HG03045 (cell line): ENCODE data around the gene CCDC63.

ENCODE experiments used
- ATAC-seq: cut with Tn5 transposase; IDR thresholded peaks from one replicate; pipeline ENCODE4 v1.9.1; 2021; ENCODE audit warnings: mild to moderate bottlenecking, moderate library complexity; ENCODE audit not compliant: unreplicated experiment

The CCDC63 gene

GRCh38 chr12:110920324-110920910 lies 73.6 kb downstream of the CCDC63 start, which contains the start of gene MYL2:
TSS of gene MYL2 (minus strand) at chr12:110920579. CDS start at chr12:110920529, 50 bp downstream.
- no peak for ATAC-seq

DNA sequence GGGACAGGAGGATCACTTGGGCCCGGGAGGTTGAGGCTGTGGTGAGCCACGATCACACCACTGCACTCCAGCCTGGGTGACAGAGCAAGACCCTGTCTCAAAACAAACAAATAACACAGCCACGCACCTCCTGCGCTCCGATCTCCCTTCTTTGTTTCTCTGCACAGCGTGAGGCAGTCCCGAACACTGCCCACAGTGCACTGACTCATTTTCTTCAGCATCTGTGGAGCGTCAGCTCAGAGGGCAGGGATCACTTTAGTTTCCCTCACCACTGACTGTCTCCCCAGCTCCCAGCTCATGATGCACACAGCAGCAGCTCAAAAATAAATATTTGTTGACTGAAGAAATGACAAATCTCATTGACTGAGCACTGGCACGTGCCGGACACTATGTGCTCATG lies 74.5 kb downstream of the CCDC63 start:
- ATAC-seq: no peak

- ATAC-seq: no peak
Measured at GRCh38 chr12:110922652-110923051, 75.9 kb downstream of the CCDC63 start.

DNA sequence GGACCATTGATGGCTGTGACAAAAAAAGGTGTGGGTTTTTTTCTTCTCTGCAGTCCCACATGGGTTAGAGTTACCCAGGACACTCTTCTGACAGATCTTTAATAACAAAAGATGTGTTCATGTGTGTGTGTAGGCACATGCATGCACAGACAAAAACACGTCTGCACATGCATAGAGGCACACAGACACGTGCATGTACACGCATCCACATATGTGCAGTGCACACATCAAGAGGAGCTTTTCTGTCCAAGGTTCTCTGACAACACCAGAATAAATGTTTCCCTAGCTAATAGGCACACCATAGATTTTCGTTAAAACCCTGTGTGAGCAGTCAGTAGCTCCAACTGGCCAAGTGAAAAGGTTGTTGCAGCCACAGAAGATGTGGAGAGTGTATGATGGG lies 76.4 kb downstream of the CCDC63 start:
- no peak for ATAC-seq

GRCh38 chr12:110923692-110924334 lies 77.0 kb downstream of the CCDC63 start:
- no peak for ATAC-seq

- no peak for ATAC-seq
Measured at GRCh38 chr12:110927546-110927945, 80.8 kb downstream of the CCDC63 start.

DNA sequence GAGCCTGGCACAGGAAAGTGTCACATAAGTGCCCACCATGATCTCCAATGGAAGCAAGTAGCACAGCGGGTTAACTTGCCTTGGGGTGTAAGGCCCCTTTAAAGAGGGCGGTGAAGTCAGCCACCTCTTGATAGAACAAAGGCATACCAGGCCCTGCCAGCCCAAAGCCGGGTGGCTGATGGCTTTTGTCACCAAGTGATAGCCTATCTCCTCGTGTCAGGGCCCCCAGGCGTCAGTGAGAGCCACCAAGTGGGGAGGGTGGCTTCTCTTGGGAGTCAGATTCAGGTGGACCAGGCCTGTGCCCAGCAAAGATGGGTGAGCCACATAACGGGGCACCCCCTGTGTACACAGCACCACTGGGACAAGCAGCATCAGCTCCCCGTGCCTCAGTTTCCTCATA lies 81.9 kb downstream of the CCDC63 start:
- no peak for ATAC-seq

DNA sequence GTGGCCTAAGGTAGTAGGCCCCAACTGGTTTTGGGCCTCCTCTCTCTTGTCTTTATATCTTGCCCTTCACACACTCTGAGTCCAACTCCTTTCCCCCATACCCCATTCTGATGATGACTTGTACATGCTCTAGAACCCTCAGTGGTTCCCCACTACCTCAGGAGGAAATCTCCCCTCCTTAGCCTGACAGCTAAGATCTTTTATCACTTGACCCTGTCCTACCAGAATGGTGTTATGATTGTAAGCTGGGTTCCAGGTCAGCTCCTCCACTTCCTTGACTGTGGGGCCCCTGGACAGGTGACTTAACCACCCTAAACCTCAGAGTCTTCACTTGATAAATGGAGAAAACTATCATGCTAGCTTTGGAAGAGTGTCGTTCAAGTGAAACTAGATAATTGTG lies 83.0 kb downstream of the CCDC63 start:
- ATAC-seq: no peak

DNA sequence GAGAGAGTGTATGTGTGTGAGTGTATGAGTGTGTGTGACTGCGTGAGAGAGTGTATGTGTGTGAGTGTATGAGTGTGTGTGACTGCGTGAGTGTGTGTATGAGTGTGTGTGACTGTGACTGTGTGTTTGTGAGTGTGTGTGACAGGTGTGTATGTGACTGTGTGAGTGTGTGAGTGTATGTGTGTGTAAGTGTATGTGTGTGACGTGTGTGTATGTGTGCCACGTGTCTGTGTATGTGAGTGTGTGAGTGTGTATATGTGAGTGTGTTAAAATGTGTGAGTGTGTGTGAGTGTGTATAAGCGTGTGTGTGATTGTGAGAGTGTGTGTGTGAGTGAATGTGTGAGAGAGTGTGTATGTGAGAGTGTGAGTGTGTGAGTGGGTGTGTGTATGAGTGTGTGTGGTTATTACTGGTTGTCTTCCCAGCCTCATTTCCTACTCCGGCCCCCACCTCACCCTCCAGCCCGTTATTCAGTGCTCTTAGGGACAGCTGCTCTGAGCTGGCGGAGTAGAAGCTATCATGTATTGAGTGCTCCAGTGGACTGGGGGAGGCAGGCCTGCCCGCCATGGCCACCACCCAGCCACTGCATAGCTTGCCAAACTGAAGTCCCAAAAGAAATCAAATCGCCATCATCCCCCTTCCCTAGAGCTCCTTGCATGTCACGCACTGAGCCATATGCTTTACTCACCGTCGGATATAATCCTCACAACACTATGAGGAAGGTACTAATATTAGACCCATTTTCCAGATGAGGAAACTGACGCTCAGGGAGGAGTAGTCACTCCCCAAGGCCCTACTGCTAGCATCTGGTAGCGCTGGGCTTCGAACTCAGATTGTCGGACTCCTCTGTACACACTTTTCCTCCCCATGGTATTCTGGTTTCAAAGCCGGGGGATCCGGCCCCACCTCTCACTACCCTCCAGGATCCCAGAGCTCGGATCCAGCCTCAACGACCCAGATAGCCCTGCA lies 83.8 kb downstream of the CCDC63 start:
- ATAC-seq: no peak

DNA sequence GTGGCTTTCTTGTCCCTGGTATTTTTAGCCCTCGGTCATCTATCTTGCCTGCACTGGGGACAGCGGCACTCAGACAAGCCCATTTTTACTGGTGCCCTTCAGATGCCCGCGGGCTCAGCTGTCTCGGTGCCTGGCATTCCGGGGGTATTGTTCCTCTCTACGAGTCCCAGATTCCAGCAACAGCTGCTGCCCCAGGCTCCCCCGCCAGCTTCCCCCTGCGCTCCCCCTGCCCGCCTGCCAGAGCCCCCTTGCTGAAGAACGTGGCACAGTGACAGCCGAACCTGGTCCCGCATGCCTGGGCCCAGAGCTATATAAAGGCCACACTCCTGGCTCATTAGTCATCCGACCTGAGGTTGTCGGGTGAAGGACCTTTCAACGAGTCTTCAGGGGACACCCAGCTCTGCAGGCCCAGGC lies 84.5 kb downstream of the CCDC63 start:
- ATAC-seq: no peak

DNA sequence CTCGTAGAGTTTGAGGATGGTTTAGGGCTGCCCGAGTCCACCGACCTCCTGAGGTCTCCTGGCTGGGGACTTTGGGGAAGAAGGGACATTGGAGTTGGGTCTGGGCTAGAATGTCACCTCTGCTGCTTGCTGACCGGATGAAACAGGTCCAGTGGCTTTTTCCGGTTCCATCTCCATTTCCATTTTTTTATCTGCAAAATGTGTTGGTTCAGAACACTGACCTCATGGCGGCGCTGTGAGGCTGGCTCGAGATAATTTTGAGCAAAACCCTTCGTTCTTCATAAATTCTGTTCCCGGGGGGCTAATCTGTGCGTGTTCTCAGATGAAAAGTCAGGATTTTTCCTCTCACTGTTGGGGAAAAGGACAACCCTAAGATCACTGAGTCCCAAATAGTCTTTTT lies 85.3 kb downstream of the CCDC63 start:
- no peak for ATAC-seq

GRCh38 chr12:110933326-110933974 lies 86.7 kb downstream of the CCDC63 start:
- no peak for ATAC-seq

- no peak for ATAC-seq
Measured at GRCh38 chr12:110934093-110934852, 87.5 kb downstream of the CCDC63 start.

GRCh38 chr12:110935588-110935987 lies 88.8 kb downstream of the CCDC63 start:
- ATAC-seq: no peak

DNA sequence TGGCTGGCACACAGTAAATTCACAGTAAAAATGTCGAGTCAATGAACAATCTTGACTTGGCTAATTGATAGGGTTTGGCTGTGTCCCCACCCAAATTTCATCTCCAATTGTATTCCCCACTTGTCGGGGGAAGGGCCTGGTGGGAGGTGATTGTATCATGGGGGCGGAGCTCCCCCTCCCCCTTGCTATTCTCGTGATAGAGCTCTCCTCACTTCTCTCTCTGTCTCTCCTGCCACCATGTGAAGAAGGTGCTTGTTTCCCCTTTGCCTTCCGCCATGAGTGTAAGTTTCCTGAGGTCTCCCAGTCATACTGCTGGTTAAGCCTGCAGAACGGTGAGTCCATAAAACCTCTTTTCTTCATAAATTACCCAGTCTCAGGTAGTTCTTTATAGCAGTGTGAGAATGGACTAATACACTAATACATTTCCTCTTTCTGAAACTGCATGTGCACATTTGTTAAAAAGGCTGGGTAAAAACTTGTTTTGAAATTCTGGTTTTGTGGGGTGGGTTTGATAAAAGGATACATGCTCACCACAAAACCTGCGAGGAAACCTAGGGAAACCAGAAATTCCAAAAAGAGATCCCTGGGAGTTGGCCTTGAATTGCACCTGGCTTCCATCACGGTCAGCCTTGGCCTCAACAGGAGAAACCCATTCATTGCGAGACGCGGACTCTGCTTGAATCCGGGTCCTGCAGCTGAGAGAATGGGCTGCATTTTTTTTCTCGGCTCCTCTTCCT lies 89.7 kb downstream of the CCDC63 start:
- ATAC-seq: no peak

DNA sequence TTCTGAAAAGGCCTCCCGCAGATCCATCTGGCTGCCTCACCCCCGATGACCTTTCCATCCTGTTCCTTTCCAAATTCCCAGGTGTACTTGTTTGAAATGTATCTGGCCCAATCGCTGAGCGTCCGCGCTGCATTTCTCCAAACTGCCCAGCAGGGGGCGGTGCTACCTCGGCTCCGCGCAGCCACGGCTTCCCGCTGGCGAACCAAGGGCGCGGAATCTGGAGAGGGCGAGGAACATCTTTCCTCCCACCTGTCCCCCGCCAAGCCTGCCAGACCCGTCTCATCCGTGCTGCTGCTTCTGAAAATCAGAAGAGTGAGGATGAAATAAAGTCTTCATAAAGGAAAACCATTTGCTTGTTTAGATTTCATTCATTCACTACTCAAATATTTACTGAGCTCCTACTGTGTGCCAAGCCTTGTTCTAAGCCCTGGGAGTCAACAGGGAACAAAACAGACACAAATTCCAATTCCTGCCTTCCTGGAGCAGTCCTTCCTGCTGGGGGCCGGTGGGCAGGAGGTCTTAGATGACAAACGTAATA lies 90.4 kb downstream of the CCDC63 start:
- ATAC-seq: no peak

DNA sequence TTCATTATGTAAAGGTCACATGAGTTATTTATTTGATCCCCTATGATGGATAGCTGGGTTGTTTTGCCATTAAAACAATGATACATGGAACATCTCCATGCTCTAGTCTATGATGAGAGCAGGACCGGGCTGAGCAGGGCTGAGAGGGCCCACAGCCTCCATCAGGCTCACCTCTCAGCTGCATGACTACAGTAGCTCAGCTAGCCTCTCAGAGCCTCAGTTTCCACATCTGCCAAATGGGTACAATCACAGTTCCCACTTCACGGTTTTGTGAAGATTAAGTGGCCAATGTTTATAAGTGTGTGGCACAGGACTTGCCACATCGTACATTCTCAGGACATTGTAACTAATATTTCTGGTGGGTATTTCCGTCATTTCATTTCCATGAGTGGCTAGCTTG lies 93.5 kb downstream of the CCDC63 start:
- no peak for ATAC-seq

DNA sequence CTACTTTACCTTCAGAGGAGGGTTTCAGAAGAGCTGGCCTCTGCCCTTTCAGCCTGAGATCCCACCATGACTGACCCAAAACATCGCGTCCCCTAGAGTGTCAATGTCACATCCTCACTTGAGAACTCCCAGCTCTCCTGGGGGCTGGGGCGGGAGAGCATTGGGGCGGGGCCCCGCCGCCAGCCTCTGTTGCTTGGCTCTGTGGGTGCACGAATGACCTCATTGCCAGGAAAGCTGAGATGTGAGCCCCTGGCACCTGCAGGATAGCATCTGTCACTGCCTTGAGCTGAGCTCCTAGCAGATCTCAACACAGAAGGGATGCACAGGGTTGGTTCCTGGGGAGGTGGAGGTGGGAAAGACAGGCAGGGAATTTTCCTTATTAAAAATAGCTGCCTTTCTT lies 94.1 kb downstream of the CCDC63 start:
- ATAC-seq: no peak

DNA sequence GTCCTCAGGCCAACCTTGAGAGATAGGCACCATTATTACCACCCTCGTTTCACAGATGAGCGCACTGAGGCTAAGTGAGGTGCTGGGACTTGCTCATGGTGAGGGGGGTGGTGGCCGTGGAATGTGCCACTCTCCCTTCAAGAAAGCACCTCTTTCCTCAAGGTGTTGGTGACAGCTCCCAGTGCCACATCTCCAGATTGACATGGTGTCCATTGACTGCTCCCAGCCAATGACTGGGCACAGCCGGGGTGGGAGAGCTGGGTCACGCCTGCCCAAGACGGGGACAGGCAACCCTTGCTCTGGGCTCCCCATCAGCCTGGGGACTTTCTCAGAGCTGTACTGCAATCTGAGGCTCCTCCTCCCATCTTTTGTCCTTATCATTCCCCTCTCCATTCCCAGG lies 94.6 kb downstream of the CCDC63 start:
- ATAC-seq: no peak

- no peak for ATAC-seq
Measured at GRCh38 chr12:110943373-110943772, 96.6 kb downstream of the CCDC63 start.
